Keratinocyte (primary cell): ENCODE data around the gene SEPTIN1. TPM values are rescaled to one million over a fixed set of nuclear protein-coding genes. Genes with fewer than 3 reads are reported as not detected.

Experiments
- DNase-seq: peaks from one replicate; pipeline ENCODE4 v3.0.0-alpha.2; 2011; ENCODE audit warnings: low read depth, missing footprints, low spot score
- FAIRE-seq: peaks from 2 replicates; lab custom pipeline; 2011; peaks lifted over from hg19 to GRCh38; lab: Jason Lieb, UNC
- H2AFZ ChIP-seq: 2 replicates; pipeline ENCODE4 v1.6.0; 2012; ENCODE audit warnings: low read length, control low read depth, inconsistent platforms; ENCODE audit not compliant: control insufficient read depth
- H3K27ac ChIP-seq: 2 replicates; pipeline ENCODE4 v1.5.1; 2011; ENCODE audit warnings: low read length; ENCODE audit not compliant: control insufficient read depth, insufficient read depth
- H3K27me3 ChIP-seq: 3 replicates; pipeline ENCODE4 v1.6.0; 2011; ENCODE audit warnings: low read length; ENCODE audit not compliant: control insufficient read depth, insufficient read depth; ENCODE audit errors: extremely low read depth
- H3K36me3 ChIP-seq, 2 experiments: 2 replicates in 1 of 2; 3 replicates in 1 of 2; pipeline ENCODE4 v1.5.1; 2011; ENCODE audit warnings: low read length in 2 of 2, mild to moderate bottlenecking in 1 of 2; ENCODE audit not compliant: control insufficient read depth in 2 of 2, insufficient read depth in 2 of 2; ENCODE audit errors: extremely low read depth in 1 of 2
- H3K4me1 ChIP-seq: 3 replicates; pipeline ENCODE4 v1.5.1; 2011; ENCODE audit warnings: low read length; ENCODE audit not compliant: control insufficient read depth, insufficient read depth; ENCODE audit errors: extremely low read depth
- H3K4me2 ChIP-seq: 3 replicates; pipeline ENCODE4 v1.6.0; 2011; ENCODE audit warnings: low read depth, low read length; ENCODE audit not compliant: control insufficient read depth, insufficient read depth; ENCODE audit errors: extremely low read depth
- H3K4me3 ChIP-seq, 3 experiments: fragments of 200-600 bp in 1 of 3; sonication (generic) in 1 of 3; 2 replicates in 2 of 3; 3 replicates in 1 of 3; pipeline ENCODE4 v1.5.1; 2011 to 2016; ENCODE audit warnings: low read length in 3 of 3, mild to moderate bottlenecking in 3 of 3, control low read depth in 2 of 3, inconsistent platforms in 1 of 3, low read depth in 1 of 3, mixed read lengths in 1 of 3, mixed run types in 1 of 3, moderate library complexity in 1 of 3; ENCODE audit not compliant: control insufficient read depth in 2 of 3, insufficient read depth in 2 of 3; ENCODE audit errors: extremely low read depth in 1 of 3
- H3K79me2 ChIP-seq: 2 replicates; pipeline ENCODE4 v1.6.0; 2012; ENCODE audit warnings: low read length; ENCODE audit not compliant: control insufficient read depth, insufficient read depth
- H3K9ac ChIP-seq: 3 replicates; pipeline ENCODE4 v1.6.0; 2011; ENCODE audit warnings: low read length; ENCODE audit not compliant: control insufficient read depth, insufficient read depth; ENCODE audit errors: extremely low read depth
- H3K9me1 ChIP-seq: 3 replicates; pipeline ENCODE4 v1.6.0; 2011; ENCODE audit warnings: low read length; ENCODE audit not compliant: control insufficient read depth, insufficient read depth; ENCODE audit errors: extremely low read depth
- H3K9me3 ChIP-seq: 2 replicates; pipeline ENCODE4 v1.5.1; 2012; ENCODE audit warnings: low read depth, low read length; ENCODE audit not compliant: control insufficient read depth
- H4K20me1 ChIP-seq: 3 replicates; pipeline ENCODE4 v1.6.0; 2011; ENCODE audit warnings: low read length; ENCODE audit not compliant: control insufficient read depth, insufficient read depth; ENCODE audit errors: extremely low read depth
- CTCF ChIP-seq, 3 experiments: IDR thresholded peaks in 1 of 3; conservative IDR thresholded peaks in 1 of 3; optimal IDR thresholded peaks in 1 of 3; 2 replicates in 2 of 3; 3 replicates in 1 of 3; pipeline versions ENCODE3 to v1.5.1; 2011; ENCODE audit warnings: low read length in 3 of 3, mild to moderate bottlenecking in 3 of 3, moderate library complexity in 2 of 3, control low read depth in 1 of 3, inconsistent platforms in 1 of 3; ENCODE audit not compliant: insufficient read depth in 2 of 3; ENCODE audit errors: extremely low read depth in 1 of 3
- EZH2 ChIP-seq: IDR thresholded peaks from one replicate; pipeline ENCODE4 v1.6.1; 2012; ENCODE audit warnings: inconsistent platforms, mild to moderate bottlenecking, low read length, moderate library complexity
- dilution Hi-C: fragments of 300-500 bp; cut with MboI; formaldehyde crosslinking; loops from one replicate; pipeline ENCODE4 v1.7.0; 2020; ENCODE audit warnings: low sequenced_read_pairs; ENCODE audit not compliant: extremely low pct_ligation_motif_present
- polyA plus RNA-seq, 5 experiments: library from polyadenylated mRNA; depleted of rRNA in 3 of 5; stranded (reverse) in 3 of 5; stranded (forward) in 1 of 5; unstranded in 1 of 5; fragments of >200 nt; gene quantifications; 1 replicate in 1 of 5; 2 replicates in 3 of 5; 3 replicates in 1 of 5; pipeline versions ENCODE4 v1.2.1 to v1.2.3, GENCODE V29; 2011 to 2012; ENCODE audit warnings: missing spikeins in 2 of 5, low read depth in 1 of 5, low replicate concordance in 1 of 5

The SEPTIN1 gene
- polyA plus RNA-seq, 1 donor (not counting 4 experiments of a cell fraction or from before 2014, with no cell fraction given) = not detected

- dilution Hi-C loops = no loop called here
- no peaks in the 10 kb centered on the region for H3K9me3 ChIP-seq
- no peak for DNase-seq
- FAIRE-seq = no peak
- H3K4me2 ChIP-seq = peak overlapping the region; percentile 72
- H3K27ac ChIP-seq = peak overlapping the region; percentile 36
- H3K79me2 ChIP-seq = no peaks in the 10 kb centered on the region
- peaks cover 14% of the 10 kb centered on the region for H3K4me1 ChIP-seq
- peaks cover 14 to 15% of the 10 kb centered on the region in 2 experiments for H3K36me3 ChIP-seq
- H3K9ac ChIP-seq = peak overlapping the region; percentile 64
- H3K4me3 ChIP-seq = peak overlapping the region; percentile 39 to 65 (median 64)
- H2AFZ ChIP-seq = peak overlapping the region; percentile 75
- TF ChIP-seq CTCF (optimal IDR thresholded peaks at IDR 0.05 in 1 of 3, IDR thresholded peaks at IDR 0.05 in 1 of 3, conservative IDR thresholded peaks at IDR 0.05 in 1 of 3; ENCODE audit: extremely low read depth in 1 of 3, insufficient read depth in 2 of 3, low read length in 3 of 3) = no peak
- TF ChIP-seq EZH2 = no peak
- H3K9me1 ChIP-seq = no peaks in the 10 kb centered on the region
- no peaks in the 10 kb centered on the region for H4K20me1 ChIP-seq
- H3K27me3 ChIP-seq = no peaks in the 10 kb centered on the region
These were observed 36.2 kb upstream of the SEPTIN1 start for GRCh38 chr16:30418350-30419181.

GRCh38 chr16:30417529-30418349 is 35.4 kb upstream of the SEPTIN1 start:
- H3K4me2 ChIP-seq = peak overlapping the region; percentile 72

More at GRCh38 chr16:30417529-30418349, 35.4 kb upstream of the SEPTIN1 start:
- peaks cover 11 to 12% of the 10 kb centered on the region in 2 experiments for H3K36me3 ChIP-seq
- FAIRE-seq (peak; percentile 51), DNase-seq (no peak)
- no peaks in the 10 kb centered on the region for H3K79me2 ChIP-seq
- peak overlapping the region; percentile 78 for H2AFZ ChIP-seq
- H3K27me3 ChIP-seq = no peaks in the 10 kb centered on the region
- no peaks in the 10 kb centered on the region for H3K9me3 ChIP-seq
- H3K4me3 ChIP-seq = peak overlapping the region; percentile 39 to 65 (median 64)
- dilution Hi-C loops = no loop called here
- no peaks in the 10 kb centered on the region for H3K9me1 ChIP-seq
- no peaks in the 10 kb centered on the region for H4K20me1 ChIP-seq
- peak overlapping the region; percentile 64 for H3K9ac ChIP-seq
- H3K27ac ChIP-seq = peak overlapping the region; percentile 63
- TF ChIP-seq EZH2 = no peak
- no peak for TF ChIP-seq CTCF (optimal IDR thresholded peaks at IDR 0.05 in 1 of 3, IDR thresholded peaks at IDR 0.05 in 1 of 3, conservative IDR thresholded peaks at IDR 0.05 in 1 of 3; ENCODE audit: extremely low read depth in 1 of 3, insufficient read depth in 2 of 3, low read length in 3 of 3)
- peaks cover 14% of the 10 kb centered on the region for H3K4me1 ChIP-seq
